HG03342 (cell line): Measurements from ENCODE around the gene UQCC3.
"Not testable (repeated sequence)": the region's sequence is repeated elsewhere in the genome, so short reads cannot be mapped to it uniquely, and the experiment has no call there.

Experiments
- ATAC-seq: cut with Tn5 transposase; IDR thresholded peaks from one replicate; pipeline ENCODE4 v1.9.1; 2021; ENCODE audit warnings: mild to moderate bottlenecking, moderate library complexity; ENCODE audit not compliant: unreplicated experiment

Gene UQCC3

DNA sequence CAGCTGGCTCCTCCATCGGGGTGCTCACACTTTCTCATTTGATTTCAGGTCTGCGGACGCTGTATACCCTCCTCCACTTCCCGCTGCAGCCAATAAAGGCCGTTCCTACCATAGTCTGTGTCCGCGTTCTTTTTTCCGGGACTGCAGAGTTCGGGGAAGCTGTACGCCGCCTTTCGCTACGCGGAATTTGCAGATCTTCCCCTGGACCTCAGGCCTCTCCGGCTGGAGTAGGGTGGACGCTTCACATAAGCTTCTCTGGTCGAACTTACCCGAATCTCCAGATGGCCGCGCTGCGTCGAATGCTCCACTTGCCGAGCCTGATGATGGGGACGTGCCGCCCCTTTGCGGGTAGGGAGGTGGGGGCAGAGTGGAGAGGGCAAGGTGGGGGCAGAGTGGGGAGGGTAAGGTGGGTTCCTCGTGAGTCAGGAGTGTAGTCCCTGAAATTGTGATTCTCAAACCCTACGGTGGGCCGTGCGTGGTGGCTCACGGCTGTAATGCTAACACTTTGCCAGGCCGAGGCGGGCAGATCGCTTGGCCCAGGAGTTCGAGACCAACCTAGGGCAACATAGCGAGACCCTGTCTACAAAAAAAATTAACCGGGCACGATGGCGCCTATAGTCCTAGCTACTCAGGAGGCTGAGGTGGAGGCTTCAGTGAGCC is 5.7 kb upstream of the UQCC3 start:
- ATAC-seq, result peak; percentile 13

DNA sequence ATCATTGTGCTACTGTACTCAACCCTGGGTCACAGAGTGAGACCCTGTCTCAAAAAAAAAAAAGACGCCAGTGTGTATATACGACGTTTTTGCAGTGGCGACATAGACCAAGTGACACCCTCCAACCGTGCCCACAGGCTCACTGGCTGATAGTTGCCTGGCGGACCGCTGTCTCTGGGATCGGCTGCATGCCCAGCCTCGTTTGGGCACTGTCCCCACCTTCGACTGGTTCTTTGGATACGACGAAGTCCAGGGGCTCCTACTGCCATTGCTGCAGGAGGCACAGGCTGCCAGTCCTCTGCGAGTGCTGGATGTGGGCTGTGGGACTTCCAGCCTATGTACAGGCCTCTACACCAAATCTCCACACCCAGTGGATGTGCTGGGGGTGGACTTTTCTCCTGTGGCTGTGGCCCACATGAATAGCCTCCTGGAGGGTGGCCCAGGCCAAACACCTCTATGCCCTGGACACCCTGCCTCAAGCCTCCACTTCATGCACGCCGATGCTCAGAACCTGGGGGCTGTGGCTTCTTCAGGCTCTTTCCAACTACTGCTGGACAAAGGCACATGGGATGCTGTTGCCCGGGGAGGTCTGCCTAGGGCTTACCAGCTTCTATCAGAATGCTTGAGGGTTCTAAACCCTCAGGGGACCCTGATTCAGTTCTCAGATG is 5.1 kb upstream of the UQCC3 start:
- ATAC-seq, result no peak

DNA sequence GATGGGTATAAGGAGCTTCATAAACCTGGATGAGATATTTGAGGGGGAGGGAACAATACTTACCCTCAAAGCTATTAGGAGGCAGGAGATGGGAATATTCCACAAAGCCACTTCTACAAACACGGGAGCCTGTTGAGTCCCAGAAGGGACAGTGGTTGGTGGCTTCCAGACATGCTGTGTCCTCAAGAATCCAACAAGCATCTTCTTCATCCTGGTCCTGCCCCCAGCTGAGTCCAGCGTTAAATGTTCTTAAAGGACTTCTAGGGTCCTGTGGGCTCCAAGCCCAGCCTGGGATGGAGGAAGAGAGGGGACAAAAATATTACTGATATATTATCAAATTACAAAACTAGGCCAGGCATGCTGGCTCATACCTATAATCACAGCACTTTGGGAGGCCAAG is 4.0 kb upstream of the UQCC3 start:
- ATAC-seq, result no peak

DNA sequence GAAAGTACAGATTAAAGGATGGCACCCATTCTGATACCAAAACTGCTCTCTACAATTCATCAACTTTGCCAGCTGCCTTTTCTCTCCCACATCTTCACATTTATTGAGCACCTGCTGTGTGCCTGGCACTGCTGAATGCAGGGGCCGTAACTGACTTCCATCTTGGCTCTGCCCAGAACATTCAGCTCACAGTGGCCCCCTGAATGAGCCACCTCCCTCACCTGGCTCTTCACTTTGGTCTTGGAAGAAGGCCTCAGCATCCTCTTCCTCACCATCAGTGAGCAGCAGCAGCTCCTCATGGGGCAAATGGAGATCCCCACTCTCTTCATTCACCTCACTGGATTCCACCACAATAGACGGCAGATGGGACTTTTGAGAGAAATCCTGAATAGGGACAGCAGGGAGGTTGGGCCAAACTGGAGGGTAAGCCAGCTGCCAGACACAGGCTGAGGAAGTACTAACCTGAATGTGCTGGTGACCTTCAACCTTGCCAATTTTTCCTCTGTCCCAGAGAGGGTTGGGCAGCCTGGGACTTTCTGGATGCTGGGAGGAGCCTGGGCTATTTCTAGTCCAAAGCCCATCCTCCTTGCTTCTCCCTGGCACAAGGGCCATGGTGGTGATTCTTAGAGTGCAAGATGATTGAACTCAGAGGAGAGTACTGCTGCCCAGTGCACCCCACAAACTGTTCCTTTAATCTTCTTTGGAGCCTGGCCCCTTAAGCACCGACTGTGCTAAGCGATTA is 1.9 kb upstream of the UQCC3 start:
- no peak for ATAC-seq

DNA sequence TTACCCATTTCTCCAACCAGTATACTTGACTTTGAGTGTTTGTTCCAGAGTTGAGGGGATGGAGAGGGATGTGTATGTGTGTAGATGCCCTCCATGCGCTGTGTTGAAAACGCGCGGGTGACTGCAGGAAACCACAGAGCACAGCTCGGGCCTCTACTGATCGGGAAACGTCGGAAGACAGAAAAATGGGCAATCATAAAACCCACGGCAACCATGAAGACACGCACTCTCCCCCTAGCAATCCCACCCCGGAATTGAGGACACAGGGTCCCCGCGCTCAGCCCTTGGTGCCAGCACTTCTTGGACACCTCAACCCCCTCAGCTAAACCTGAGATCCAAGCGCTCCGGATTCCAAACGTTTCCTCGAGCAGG is 251 bp upstream of the UQCC3 start:
- no peak for ATAC-seq

DNA sequence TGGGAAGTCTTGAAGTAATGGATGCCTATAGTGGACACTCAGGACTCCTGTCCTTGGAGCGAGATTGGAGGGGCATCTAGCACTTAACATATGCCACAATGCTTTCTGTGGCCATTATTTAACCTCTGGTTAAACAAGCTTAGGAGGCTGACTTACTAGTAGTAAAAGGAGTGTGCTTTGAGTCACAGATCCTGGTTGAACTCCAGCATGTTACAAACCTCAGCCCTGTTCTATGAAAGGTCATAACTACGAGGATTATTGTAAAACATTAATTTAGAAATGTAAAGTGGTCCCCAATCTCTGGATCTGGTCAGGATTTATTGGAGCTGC is 1.7 kb downstream of the UQCC3 start:
- ATAC-seq, result no peak

DNA sequence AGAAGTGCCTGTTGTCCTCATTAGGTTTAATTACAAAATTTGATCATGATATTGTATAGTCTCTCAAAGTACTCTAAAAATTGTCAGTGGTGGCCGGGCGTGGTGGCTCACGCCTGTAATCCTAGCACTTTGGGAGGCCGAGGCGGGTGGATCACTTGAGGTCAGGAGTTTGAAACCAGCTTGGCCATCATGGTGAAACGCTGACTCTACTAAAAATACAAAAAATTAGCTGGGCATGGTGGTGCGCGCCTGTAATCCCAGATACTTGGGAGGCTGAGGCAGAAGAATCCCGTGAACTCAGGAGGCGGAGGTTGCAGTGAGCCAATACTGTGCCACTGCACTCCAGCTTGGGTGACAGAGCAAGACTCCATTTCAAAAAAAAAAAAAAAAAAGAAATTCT is 3.9 kb downstream of the UQCC3 start:
- ATAC-seq, result not testable (repeated sequence)

DNA sequence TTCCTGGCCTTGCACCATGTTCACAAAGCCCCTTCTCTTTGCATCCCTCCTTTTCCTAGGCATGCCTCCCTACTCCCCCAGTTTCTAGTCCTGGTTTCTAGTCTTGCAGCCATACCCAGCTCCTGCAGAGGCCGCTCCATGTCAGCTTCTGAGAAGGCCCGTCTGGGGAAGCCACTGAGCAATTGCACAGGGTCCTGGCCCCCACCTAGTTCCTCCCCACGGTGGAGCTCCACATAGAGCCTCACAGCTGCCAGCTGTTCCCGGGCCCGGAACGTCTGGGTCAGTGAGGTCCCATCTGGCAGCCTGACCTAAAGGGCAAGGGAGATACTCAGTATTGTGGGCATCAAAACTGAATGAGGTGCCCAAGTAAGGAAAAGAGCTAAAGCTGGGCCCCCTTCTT is 5.2 kb downstream of the UQCC3 start:
- no peak for ATAC-seq

DNA sequence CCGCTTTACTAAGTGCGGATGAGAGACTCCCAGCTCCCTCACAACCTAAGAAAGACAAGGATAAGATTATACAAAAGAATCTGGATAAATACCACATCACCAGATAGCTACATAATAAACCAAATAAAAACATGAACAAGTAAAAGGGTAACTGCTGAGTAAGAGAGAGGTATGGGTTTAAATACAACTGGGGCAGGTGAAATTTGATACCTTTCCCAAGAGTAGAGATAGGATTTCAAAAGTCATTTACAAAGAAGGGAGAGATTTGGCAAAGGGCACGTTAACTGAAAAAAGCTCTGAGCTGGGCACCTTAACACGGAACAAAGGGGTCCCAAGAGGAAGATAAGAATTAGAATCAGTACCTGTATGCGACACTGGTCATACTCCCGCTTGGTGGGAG is 5.7 kb downstream of the UQCC3 start:
- no peak for ATAC-seq

DNA sequence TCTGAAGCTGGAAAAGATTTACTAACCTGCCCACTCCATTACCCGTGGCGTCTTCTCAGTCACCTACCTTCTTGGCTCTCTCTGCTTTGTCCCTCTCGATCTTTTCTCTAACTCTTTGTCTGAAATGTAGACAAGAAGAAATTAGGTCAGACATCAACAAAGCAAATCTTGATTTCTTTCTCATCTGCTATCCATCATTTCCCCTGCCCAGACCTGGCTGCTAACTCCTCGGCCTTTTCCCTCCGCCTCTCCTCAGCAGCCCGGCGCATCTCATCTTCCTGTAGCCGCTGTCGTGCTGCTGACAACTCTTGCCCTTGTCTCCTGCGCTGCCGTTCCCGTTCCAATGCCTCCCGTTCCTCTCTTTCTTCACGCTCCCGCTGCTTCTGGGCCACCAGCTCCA is 6.2 kb downstream of the UQCC3 start:
- no peak for ATAC-seq

DNA sequence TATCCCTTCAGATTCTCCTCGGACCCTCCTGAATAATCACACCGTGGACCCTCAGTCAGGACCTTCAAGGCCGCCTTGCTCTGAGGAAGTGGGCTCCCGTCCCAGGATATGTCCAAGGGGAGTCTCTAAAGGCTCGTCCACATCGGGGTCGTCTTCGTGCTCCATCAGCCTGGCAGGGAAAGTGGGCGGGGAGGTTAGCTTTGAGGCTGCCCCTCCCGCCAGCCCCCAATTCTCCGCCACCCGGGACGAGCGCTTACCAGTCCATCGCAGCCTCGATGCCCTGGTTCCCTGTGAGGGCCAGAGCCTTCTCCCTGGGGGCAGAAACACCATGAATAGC is 6.9 kb downstream of the UQCC3 start:
- ATAC-seq, result peak; percentile 17

DNA sequence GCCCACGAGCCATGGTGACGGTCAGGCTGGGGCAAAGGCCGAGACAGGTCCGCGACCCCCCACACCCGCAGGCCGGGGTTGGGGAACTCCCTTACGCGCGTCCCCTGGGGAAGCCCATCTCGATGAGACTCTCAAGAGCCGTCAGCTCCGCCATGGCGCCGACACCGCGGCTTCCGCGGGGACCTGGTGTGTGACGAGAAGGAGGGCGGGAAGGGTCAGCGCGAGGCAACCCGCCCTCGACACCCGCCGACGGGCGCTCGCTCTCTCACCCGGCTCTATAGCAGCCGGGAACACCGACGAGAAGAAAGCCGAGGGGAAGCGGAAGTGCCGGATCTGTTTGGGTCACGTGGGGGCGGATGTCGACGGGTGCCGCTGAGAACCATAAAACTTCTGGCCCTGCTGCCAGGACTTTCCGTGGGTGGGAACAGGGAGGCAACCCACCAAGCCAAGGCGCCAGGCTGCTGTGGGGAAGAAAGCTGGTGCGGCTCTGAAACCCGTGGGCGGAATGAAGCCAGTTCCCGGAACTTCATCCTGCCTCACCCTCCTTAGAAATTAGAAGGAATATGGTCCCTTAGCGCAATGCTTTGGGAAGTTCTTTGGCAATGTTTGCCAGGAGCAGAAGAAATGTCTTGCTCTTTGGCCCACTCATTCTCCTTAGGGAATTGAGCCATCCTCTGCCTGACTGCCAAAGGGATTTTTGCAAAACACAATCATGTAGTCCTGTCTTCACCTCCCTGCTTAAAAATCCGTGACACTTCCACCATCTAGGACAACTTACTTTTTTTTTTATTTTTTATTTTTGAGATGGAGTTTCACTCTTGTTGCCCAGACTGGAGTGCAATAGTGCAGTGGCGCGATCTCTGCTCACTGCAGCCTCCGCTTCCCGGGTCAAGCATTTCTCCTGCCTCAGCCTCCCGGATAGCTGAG is 7.6 kb downstream of the UQCC3 start, which contains the start of gene UBXN1:
Gene UBXN1 (minus strand): TSS at position 304 of the 927 bp plus-strand sequence. CDS start 150 bp downstream, at position 154.
- peak; percentile 75 for ATAC-seq

DNA sequence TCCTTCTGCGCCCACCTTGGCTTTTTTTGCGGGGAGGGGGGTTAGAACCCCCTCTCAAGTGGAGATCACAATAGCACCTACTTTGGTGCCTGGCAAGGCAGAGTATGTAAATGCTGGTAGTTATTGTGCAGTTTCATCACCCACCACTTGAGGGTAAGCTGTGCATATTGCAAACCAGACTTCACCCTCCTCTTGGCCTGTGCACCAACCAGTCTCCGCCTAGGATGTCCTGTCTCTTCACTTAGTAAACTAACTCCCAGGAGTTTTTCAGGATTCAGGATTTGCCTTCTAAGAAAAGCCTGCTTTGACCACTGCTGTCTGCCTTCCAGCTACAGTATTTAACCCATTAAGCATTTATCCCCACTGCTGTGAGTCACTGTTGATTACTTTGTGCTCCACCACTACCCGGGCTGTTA is 9.4 kb downstream of the UQCC3 start:
- ATAC-seq, result no peak

DNA sequence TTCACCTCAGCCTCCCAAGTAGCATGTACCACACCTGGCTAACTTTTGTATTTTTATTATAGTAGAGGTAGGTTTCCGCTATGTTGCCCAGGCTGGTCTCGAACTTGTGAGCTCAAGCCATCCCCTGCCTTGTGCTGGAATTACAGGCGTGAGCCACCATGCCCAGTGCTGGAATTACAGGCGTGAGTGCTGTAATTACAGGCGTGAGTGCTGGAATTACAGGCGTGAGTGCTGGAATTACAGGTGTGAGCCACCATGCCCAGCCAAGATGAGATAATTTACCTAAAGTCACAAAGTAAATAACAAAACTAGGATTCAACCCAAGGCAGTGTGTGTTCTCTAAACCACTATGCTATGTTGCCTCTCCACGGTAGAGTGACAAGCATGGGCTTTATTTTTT is 11.0 kb downstream of the UQCC3 start:
- no peak for ATAC-seq

DNA sequence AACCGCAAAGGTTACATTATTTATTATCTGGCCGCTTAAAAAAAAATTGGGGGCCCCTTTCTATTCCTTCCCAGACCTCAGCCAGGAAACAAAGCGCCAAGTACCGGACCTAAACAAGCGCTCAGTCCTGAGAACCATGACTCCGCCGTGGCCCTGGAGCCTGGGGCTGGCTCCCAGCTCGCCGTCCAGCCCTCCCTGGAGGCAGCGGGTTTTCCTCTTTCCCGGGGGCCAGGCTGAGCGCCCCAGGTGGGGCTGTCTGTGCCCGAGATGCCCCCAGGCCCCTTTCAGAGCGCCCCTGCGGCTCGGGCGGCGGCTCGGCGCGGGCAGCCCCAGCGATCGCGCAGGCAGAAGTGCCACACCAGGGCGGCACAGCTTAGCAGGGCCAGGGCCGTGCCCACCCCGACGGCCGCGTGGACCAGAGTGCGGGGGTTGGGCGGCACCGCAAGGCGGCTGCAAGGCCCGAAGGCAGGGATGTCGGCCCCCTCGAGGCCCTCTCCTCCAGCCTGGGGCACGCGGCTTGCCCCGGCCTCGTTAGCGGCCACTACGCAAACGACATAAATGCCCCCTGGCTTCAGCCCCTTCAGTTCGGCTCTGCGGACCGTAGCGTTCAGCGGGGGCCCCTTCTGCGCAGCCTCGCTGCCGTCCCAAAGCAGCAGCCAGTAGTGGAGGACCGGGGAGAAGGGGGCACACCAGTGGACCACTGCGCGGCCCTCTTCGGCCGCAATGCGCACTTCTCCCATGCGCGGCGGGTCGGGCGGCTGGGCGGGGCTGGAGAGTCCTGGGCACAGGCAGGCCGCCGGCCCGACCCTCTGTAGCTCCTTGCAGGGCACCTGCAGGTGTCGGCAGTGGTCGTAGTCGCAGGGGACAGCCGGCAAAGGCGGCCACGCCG is 16.3 kb downstream of the UQCC3 start:
- no peak for ATAC-seq

DNA sequence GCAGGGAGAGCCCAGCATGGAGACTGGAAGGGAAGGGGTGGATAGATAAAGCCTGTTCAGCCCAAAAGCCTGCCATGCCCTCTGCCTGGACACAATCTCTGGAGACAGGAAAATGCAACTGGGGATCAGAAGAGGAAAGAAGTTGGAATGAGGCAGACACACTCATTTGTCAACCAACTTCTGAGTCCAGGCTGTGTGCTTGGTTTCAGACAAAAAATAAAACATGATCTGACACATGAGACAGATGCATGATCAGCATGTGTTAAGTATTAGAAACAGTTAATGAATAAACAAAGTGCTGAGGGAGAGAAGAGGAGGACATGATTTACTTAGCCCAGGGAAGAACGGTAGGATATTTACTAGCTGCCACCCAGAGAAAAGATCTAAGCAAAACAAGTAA is 17.0 kb downstream of the UQCC3 start:
- ATAC-seq, result no peak

DNA sequence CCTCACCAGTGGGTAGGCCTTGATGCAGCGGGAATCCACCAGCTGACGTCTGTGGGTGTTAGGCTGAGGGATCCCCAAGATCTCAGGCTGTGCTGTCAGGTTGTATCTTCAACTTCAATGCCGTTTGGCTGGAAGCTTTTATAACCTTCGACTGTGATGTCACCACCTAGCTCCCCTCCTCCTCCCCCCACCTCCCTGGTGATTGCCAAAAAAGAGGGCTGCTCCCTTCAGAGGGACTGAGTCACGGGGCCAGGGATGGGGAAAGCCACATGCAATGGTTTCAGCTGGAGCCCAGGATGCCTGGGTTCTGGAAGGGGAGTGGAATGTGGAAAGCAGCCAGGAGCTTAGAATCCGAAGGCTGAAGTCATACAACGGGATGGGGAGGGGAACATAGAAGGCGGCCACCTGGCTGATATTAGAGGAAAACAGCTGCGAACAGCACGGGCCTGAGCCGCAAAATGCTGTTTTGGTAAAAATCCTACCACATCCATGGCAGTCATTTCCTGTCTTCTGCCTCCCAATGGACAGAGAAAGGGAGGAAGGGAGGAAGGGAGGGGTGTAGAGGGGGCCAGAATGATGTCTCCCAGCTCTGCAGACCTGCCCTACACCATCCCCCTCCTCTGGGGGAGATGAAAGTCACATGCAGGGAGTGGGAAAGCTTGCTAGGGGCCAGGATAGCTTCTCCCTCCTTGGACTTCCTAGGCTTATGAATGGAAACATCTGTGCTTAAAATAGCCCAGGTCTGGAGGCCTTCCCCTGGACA is 18.1 kb downstream of the UQCC3 start, which contains the start of gene LRRN4CL:
Gene LRRN4CL (minus strand): TSS at position 110 of the 763 bp plus-strand sequence. CDS start 1,022 bp downstream, outside the sequence.
- ATAC-seq, result no peak

DNA sequence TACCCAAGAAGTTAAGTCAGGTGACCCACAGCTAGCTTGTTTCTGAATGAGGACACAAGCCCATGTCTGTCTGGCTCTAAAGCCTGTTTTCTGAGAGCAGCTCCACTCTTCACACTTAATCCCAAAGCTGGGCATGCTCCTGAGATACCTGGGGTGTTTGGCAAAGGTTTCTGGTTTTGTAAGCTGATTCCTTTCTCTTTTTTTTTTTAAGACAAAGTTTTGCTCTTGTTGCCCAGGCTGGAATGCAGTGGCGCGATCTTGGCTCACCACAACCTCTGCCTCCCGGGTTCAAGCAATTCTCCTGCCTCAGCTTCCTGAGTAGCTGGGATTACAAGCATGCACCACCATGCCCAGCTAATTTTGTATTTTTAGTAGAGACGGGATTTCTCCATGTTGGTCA is 22.2 kb downstream of the UQCC3 start:
- not testable (repeated sequence) for ATAC-seq

DNA sequence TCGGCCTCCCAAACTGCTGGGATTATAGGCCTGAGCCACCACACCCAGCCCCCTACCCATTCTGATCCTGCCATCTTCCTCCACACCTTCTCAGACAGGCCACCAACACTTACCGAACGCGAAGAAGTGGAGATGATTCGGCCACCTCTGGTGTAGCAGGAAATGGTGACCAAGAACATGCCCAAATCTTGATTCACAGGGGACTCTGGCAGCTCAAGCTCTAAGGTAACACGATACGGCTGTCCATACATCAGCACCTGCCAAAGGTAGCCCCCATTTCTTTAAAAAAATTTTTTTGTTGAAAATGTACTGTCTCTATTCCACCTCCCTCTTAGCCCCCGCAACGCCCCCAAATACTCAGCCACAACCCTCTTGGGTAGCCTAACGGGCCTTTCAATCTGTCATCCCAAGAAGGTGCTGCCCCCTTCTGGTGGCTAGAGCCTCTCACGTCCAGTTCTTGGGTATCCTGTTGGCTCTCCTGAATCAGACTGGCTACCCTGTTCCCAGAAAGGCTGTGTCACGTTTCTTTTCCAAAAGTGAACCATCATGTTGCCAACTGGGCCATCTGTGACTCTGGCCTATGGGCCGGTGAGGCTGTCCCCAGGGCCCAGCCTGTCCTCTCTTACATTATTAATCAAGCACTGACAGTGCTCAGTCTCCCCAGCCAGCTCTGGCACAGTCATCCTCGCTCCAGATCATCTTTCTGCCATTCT is 23.1 kb downstream of the UQCC3 start:
- no peak for ATAC-seq
